IMR-90 (cell line): Measurements from ENCODE around the gene ISCU.

Experiments
- POLR2A ChIP-seq: IDR thresholded peaks from 2 replicates; pipeline ENCODE4 v1.6.1; 2012; ENCODE audit warnings: mild to moderate bottlenecking, low read depth, low read length
- RCOR1 ChIP-seq: IDR thresholded peaks from 2 replicates; pipeline ENCODE4 v1.6.1; 2012; ENCODE audit warnings: mild to moderate bottlenecking, low read length, improper control_type of control experiment; ENCODE audit not compliant: insufficient replicate concordance
- TF ChIP-seq, protein P1 (sequence below): conservative IDR thresholded peaks from 2 replicates; pipeline ENCODE4 v1.5.1; 2012; ENCODE audit warnings: mild to moderate bottlenecking, low read depth, low read length, improper control_type of control experiment

- no peak for TF ChIP-seq POLR2A
- TF ChIP-seq, protein P1, sequence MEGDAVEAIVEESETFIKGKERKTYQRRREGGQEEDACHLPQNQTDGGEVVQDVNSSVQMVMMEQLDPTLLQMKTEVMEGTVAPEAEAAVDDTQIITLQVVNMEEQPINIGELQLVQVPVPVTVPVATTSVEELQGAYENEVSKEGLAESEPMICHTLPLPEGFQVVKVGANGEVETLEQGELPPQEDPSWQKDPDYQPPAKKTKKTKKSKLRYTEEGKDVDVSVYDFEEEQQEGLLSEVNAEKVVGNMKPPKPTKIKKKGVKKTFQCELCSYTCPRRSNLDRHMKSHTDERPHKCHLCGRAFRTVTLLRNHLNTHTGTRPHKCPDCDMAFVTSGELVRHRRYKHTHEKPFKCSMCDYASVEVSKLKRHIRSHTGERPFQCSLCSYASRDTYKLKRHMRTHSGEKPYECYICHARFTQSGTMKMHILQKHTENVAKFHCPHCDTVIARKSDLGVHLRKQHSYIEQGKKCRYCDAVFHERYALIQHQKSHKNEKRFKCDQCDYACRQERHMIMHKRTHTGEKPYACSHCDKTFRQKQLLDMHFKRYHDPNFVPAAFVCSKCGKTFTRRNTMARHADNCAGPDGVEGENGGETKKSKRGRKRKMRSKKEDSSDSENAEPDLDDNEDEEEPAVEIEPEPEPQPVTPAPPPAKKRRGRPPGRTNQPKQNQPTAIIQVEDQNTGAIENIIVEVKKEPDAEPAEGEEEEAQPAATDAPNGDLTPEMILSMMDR = no peak
- no peak for TF ChIP-seq RCOR1
These were observed 48.0 kb downstream of the ISCU start for GRCh38 chr12:108610336-108610815.
